PFSK-1 (cell line): Measurements from ENCODE around the gene CFAP61.

Experiments used
- FOXP2 ChIP-seq: optimal IDR thresholded peaks from 2 replicates; pipeline ENCODE3; 2011; ENCODE audit warnings: borderline replicate concordance, control low read depth, inconsistent platforms; ENCODE audit not compliant: insufficient read depth; ENCODE audit errors: extremely low read length, extremely low read depth
- POLR2AphosphoS5 ChIP-seq: IDR thresholded peaks from 2 replicates; pipeline ENCODE4 v1.6.1; 2012; ENCODE audit warnings: low read depth, mild to moderate bottlenecking, control low read depth, low read length, moderate library complexity
- SIN3A ChIP-seq: IDR thresholded peaks from 2 replicates; pipeline ENCODE4 v1.6.1; 2012; ENCODE audit warnings: mild to moderate bottlenecking, low read length, moderate library complexity, borderline replicate concordance; ENCODE audit not compliant: insufficient read depth
- TAF1 ChIP-seq: IDR thresholded peaks from 2 replicates; pipeline ENCODE4 v1.6.1; 2012; ENCODE audit warnings: low read length, control low read depth, borderline replicate concordance; ENCODE audit not compliant: insufficient read depth
- TF ChIP-seq, protein P1 (sequence below), 2 experiments: IDR thresholded peaks; 2 replicates each; pipeline versions ENCODE4 v1.6.1 to v1.8.0; 2011 to 2012; ENCODE audit warnings: low read depth in 2 of 2, low read length in 2 of 2, control low read depth in 1 of 2, inconsistent platforms in 1 of 2, mild to moderate bottlenecking in 1 of 2, moderate library complexity in 1 of 2; ENCODE audit not compliant: insufficient read depth in 1 of 2

CFAP61 gene

DNA sequence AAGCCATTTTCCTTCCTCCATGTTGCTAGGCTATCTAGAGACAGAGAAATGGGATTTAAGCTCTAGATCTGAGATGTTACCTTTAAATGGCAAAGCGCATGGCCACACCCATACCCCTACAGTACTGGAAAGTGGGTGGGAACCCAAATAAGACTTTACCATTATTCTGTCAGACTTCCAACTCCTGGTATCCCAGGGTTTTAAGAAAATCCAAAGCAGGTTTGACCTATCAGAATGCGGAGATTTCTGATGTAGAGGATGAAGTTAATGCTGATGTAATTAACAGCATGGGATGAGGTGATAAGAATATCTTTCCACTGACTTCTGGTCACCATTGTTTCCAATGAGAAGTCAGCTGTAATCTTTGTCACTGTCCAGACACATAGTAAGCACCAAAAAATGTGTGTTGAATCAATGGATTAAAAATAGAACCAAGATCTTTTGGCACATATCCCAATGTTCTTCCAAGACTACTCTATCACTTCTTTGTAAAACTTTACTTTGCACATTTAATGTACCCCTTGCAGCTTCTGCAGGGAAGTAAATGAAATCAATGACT, 174.8 kb downstream of the CFAP61 start:
- TF ChIP-seq FOXP2: no peak
- no peak for TF ChIP-seq TAF1
- TF ChIP-seq, protein P1, sequence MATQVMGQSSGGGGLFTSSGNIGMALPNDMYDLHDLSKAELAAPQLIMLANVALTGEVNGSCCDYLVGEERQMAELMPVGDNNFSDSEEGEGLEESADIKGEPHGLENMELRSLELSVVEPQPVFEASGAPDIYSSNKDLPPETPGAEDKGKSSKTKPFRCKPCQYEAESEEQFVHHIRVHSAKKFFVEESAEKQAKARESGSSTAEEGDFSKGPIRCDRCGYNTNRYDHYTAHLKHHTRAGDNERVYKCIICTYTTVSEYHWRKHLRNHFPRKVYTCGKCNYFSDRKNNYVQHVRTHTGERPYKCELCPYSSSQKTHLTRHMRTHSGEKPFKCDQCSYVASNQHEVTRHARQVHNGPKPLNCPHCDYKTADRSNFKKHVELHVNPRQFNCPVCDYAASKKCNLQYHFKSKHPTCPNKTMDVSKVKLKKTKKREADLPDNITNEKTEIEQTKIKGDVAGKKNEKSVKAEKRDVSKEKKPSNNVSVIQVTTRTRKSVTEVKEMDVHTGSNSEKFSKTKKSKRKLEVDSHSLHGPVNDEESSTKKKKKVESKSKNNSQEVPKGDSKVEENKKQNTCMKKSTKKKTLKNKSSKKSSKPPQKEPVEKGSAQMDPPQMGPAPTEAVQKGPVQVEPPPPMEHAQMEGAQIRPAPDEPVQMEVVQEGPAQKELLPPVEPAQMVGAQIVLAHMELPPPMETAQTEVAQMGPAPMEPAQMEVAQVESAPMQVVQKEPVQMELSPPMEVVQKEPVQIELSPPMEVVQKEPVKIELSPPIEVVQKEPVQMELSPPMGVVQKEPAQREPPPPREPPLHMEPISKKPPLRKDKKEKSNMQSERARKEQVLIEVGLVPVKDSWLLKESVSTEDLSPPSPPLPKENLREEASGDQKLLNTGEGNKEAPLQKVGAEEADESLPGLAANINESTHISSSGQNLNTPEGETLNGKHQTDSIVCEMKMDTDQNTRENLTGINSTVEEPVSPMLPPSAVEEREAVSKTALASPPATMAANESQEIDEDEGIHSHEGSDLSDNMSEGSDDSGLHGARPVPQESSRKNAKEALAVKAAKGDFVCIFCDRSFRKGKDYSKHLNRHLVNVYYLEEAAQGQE (IDR thresholded peaks at IDR 0.05; ENCODE audit: insufficient read depth in 1 of 2, low read depth in 2 of 2, low read length in 2 of 2): no peak
- no peak for TF ChIP-seq SIN3A
- no peak for TF ChIP-seq POLR2AphosphoS5

DNA sequence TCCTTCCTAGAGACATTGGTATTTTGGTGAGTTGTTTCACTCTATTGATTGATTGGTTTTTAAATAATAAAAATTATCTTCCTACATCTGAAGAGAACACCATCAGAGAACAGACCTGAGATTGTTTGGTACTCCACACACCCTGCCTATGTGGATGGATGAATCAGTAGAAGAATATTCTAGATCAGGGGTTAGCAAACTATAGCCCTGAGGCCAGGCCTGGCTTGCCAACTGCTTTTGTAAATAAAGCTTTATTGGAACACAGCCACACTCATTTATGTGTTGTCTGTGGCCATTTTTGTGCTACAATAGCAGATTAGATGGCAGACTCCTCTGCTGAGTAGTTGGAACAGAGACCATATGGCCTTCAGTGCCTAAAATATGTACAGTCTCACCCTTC, 176.0 kb downstream of the CFAP61 start:
- TF ChIP-seq SIN3A (no peak), POLR2AphosphoS5 (no peak), TAF1 (no peak), FOXP2 (no peak)
- TF ChIP-seq, protein P1 (IDR thresholded peaks at IDR 0.05; ENCODE audit: insufficient read depth in 1 of 2, low read depth in 2 of 2, low read length in 2 of 2): no peak

DNA sequence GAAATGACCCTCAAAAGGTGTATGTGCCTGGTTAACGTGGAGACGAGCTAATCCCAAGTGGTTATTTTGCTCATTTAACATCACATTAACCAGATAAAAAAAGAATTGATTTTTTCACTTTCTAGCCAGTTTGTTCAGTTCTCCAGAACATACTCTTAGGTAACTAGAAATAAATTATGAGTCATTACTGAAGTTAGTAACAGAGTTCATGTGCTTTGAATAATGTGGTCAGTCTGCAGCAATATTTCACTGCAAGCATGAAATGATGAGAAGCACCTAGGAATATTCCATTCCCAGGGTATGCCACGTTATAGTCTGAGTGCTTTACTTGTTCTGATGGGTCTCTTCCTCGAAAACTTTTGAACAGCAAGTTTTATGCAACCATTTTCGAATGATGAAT, 177.3 kb downstream of the CFAP61 start:
- TF ChIP-seq, protein P1 (IDR thresholded peaks at IDR 0.05; ENCODE audit: insufficient read depth in 1 of 2, low read depth in 2 of 2, low read length in 2 of 2): no peak
- TF ChIP-seq FOXP2 (no peak), TAF1 (no peak), POLR2AphosphoS5 (no peak), SIN3A (no peak)

DNA sequence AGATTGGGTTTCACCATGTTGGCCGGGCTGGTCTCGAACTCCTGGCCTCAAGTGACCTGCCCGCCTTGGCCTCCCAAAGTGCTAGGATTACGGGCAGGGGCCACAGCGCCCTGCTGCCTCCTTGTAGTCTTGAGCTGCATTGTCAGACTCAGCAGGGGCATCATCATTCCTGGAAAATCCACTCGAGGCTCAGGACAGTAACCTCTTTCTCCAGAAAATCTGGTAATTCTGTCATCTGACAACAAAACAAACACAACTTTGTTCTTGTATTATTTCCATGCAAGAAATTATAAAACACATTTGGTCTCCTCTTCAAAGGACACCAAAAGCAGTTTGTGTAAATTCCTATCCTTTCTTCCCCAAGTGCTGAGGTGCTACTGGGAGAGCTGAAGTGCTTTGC, 178.4 kb downstream of the CFAP61 start:
- TF ChIP-seq FOXP2 (no peak), TAF1 (no peak), POLR2AphosphoS5 (no peak), SIN3A (no peak)
- TF ChIP-seq, protein P1 (IDR thresholded peaks at IDR 0.05; ENCODE audit: insufficient read depth in 1 of 2, low read depth in 2 of 2, low read length in 2 of 2): no peak
